Measurements from ENCODE around the gene ZNF70.

- no peak for TF ChIP-seq POLR2A (IDR thresholded peaks at IDR 0.05)
- TF ChIP-seq, protein P1, sequence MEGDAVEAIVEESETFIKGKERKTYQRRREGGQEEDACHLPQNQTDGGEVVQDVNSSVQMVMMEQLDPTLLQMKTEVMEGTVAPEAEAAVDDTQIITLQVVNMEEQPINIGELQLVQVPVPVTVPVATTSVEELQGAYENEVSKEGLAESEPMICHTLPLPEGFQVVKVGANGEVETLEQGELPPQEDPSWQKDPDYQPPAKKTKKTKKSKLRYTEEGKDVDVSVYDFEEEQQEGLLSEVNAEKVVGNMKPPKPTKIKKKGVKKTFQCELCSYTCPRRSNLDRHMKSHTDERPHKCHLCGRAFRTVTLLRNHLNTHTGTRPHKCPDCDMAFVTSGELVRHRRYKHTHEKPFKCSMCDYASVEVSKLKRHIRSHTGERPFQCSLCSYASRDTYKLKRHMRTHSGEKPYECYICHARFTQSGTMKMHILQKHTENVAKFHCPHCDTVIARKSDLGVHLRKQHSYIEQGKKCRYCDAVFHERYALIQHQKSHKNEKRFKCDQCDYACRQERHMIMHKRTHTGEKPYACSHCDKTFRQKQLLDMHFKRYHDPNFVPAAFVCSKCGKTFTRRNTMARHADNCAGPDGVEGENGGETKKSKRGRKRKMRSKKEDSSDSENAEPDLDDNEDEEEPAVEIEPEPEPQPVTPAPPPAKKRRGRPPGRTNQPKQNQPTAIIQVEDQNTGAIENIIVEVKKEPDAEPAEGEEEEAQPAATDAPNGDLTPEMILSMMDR (IDR thresholded peaks at IDR 0.05), result no peak
- TF ChIP-seq POLR2AphosphoS5 (IDR thresholded peaks at IDR 0.05), result no peak
These were observed 13.0 kb upstream of the ZNF70 start for GRCh38 chr22:23763954-23764353.
